ENCODE results near the gene LPAR3.
"Not testable (repeated sequence)": the region's sequence is repeated elsewhere in the genome, so short reads cannot be mapped to it uniquely, and the experiment has no call there.

LPAR3 gene

DNA sequence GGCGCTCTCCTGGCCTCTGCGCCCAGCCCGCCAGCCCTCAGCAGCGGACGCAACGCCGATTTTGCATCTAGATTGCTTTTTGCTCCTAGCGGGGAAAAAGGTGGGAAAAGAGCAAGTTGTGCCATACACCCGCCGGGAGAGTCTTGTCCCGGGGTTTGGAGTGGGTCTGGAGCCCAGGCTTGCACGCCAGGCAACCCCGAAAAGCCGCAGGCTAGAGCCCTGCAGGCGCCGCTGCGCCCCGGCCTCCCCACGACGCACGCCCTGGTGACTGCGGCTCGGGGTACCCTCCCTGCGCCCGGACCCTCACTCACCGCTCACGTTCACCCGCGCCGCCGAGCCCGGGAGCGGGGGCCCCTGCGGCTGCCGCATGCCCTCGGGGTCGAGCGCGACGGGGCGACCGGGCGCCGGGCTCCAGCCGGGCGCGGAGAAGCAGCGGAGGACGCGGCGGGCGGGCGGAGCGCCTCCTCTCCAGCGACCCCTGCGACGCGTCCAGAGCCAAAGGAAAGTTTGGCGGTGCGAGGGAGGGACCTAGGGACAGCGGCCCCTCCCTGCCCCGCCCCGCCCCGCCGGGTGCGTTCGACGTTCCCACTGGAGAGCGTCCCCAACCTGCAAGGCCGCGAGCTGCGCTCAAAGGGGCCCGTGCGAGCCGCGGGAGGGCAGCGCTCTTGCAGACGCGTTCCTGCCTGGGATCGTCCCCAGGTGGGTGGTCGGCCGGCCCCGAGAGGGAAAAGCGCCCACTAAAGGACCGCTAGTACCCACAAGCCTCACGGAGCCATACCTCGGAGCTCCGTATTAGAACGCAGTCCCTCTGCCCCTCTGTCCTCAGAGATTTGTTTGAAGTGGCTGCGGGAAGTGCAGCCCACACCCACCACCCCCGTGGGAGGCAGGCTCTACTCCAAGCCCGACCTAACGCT is at the start of gene LPAR3:
Gene LPAR3 (minus strand): TSS at position 502 of the 914 bp plus-strand sequence. CDS start 27,086 bp downstream, outside the sequence.
- peak; percentile 11 for DNase-seq

- no peak for DNase-seq
Observed at GRCh38 chr1:84941843-84942242, 48.8 kb upstream of the LPAR3 start.

DNA sequence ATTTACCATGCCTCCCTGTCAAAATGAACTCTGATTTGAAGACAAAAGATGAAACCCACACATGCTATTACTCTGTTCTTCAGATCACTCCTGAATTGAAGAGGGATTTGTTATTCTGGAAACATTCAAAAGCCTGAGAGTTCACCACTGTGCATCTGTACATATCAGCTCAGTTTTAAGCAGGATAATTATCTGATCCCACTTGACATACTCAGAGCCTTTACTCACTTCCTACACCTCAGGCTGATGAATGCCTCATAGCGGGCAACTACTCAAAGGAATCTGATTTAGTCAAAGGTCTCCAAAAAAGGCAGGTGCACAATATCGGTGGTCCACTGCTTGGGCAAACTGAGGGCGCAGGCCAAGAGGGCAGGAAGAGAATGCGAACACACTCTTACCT is 47.5 kb upstream of the LPAR3 start:
- DNase-seq = no peak

GRCh38 chr1:84939761-84940160 is 46.8 kb upstream of the LPAR3 start:
- DNase-seq = no peak

GRCh38 chr1:84939151-84939550 is 46.1 kb upstream of the LPAR3 start:
- DNase-seq = no peak

DNA sequence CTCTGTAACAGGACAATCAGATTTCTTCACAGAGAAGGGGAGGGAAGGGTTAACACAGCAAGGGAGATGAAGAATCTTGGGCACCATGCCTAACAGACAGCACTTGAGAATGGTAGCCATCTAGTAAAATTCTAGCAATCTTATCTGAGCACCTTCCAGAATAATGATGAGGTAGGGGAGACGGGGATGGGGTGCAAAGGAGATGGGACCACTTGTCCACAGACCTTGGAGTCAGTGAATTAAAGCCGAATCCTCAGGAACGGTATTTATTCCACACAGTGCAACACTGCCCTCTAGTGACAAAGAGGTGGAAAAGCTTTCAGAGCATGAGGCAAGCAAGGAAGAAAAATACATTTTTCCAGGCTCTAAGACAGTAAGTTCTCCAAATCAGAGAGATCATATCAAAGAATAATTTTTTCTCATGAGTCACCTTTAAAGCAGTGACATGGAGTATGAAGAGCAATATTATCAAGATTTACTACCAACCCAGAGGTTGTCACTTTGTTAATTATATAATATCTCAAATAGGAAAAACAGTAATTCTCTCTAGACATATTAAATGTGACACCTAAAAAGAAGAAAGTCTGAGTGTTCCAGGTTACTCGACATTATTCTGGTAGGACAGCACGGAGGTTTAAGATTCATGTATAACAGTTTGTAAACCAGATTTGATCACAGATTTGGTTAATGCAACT is 43.3 kb upstream of the LPAR3 start:
- peak; percentile 3 for DNase-seq

DNA sequence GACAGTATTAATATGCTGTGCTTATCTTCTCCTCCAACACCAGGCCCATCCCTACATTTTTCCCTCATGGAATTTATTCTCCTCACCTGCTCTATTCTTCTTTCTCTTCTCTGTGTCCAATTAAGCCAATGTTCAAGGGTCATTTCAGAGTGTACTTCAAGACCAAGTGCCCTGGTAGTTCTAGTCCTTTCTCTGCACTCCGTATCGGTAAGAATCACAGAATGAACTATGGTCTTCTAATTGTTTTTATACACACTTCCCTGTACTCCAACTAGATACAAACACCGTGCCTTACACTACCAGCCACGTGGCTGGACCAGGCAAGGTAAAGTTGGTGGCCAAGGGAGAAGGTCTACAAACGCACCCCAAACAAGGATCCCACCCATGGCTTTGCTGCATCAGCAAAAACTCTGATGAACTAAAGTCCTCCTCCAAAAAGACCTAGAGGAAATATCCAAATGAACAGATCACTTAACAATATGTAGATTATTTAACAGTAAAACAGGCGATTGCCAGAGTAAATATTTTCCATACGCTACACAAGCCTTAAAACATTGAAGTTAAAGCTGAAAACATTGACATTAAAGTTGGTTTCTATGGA is 40.1 kb upstream of the LPAR3 start:
- no peak for DNase-seq

GRCh38 chr1:84930831-84931230 is 37.8 kb upstream of the LPAR3 start:
- DNase-seq = no peak

DNA sequence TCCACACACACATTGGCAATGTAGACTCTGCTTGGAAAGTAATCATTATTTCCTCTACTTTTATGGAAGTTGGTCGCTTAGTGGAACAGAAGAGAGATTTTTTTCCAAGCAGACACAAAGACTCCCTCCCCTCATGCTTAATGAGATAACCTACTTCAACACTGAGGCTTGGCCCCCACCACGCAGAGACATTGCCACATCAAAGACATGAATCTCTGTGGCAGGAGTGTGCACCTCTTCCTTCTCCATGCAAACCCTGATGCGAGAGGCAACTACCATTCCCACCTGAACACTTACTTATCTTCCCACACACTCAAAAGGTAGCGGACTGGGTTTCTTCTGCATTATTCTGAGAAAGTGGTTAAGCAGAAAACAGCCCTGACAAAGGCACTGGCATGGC is 37.3 kb upstream of the LPAR3 start:
- no peak for DNase-seq

GRCh38 chr1:84929581-84929980 is 36.6 kb upstream of the LPAR3 start:
- DNase-seq = no peak

DNA sequence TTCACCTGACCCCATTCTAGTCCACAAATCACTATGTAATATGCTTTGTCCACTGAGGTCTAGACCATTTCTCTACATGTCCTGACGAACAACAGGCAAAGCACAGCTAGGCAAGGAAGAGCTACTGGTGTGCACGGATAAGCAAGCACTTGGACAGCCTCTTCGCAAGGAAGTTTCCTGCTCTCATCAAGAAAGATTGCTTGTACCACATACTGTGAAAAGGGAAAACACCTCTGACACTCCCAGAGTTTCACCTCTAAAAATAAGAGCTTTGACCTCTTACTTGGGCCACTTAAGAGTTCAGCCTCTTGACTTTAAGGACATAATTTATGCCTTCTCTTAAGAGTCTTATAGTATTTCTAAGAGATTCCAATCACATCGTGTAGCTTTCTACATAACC is 36.0 kb upstream of the LPAR3 start:
- DNase-seq = no peak

- DNase-seq = no peak
Observed at GRCh38 chr1:84923317-84923716, 30.3 kb upstream of the LPAR3 start.

- no peak for DNase-seq
Observed at GRCh38 chr1:84920159-84920558, 27.2 kb upstream of the LPAR3 start.

GRCh38 chr1:84919461-84919970 is 26.5 kb upstream of the LPAR3 start:
- DNase-seq = no peak

GRCh38 chr1:84918726-84919336 is 25.8 kb upstream of the LPAR3 start:
- DNase-seq = no peak

DNA sequence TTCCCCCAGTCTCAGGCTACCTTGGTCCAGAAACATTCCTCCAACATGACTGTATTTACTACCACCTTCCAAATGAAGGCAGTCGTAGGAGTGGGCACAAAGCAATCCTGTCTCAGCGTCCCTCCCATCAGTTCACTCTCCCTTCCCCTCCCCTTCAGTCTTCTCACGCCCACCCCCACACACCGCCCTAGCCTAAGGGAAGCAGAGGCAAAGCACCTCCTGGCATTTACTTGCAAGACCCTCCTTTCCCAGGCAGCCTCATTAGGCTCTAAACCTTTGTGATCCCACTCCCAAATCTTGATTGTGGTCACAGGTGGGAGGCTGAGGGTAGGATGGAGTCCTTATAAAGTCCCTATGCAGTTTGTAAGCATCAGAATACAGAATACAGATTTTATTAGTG is 23.9 kb upstream of the LPAR3 start:
- DNase-seq = no peak

- no peak for DNase-seq
Observed at GRCh38 chr1:84913555-84913892, 20.5 kb upstream of the LPAR3 start.

GRCh38 chr1:84912726-84913554 is 19.9 kb upstream of the LPAR3 start:
- no peak for DNase-seq

DNA sequence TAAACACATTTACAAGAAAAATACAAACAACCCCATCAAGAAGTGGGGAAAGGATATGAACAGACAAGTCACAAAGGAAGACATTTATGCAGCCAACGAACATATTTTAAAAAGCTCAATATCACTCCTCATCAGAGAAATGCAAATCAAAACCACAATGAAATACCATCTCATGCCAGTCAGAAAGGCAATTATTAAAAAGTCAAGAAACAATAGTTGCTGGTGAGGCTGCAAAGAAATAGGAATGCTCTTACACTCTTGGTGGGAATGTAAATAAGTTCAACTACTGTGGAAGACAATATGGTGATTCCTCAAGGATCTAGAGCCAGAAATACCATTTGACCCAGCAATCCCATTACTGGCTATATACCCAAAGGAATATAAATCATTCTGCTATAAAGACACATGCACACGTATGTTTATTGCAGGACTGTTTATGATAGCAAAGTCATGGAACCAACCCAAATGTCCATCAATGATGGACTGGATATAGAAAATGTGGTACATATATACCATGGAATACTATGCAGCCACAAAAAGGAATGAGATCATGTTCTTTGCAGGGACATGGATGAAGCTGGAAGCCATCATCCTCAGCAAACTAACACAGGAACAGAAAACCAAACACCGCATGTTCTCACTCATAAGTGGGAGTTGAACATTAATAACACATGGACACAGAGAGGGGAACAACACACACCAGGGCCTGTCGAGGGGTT is 15.9 kb upstream of the LPAR3 start:
- DNase-seq = not testable (repeated sequence)

- DNase-seq = no peak
Observed at GRCh38 chr1:84907095-84907827, 14.3 kb upstream of the LPAR3 start.

DNA sequence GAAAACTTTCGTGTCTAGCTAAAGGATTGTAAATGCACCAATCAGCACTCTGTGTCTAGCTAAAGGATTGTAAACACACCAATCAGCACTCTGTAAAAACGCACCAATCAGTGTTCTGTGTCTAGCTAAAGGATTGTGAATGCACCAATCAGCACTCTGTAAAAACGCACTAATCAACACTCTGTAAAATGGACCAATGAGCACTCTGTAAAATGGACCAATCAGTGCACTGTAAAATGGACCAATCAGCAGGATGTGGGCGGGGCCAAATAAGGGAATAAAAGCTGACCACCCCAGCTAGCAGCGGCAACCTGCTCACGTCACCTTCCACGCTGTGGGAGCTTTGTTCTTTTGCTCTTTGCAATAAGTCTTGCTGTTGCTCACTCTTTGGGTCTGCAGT is 9.7 kb upstream of the LPAR3 start:
- not testable (repeated sequence) for DNase-seq

Measured in stimulated activated naive CD4-positive, alpha-beta T cell treated with Interleukin-2 at 50 U/mL for 16 hours (primary cell).